Prostate gland (tissue), 2 donors: Measurements from ENCODE around the gene URM1. TPM values are rescaled to one million over a fixed set of nuclear protein-coding genes. Genes with fewer than 3 reads are reported as not detected.

Experiments used
- DNase-seq: peaks from one replicate; pipeline ENCODE4 v3.0.0-alpha.2; 2019; ENCODE audit warnings: low spot score
- H3K27ac ChIP-seq, 2 donors: fragments of 200-600 bp; sonication (generic); 2 replicates each; pipeline ENCODE4 v1.5.1; 2017 to 2019
- H3K27me3 ChIP-seq: fragments of 200-600 bp; sonication (generic); replicated peaks from 2 replicates; pipeline ENCODE4 v1.5.1; 2019; ENCODE audit not compliant: insufficient read depth
- H3K36me3 ChIP-seq, 2 donors: fragments of 200-600 bp; sonication (generic); 1 replicate in 1 of 2; 2 replicates in 1 of 2; pipeline versions ENCODE4 v1.5.1 to v1.8.1; 2017 to 2019
- H3K4me1 ChIP-seq: fragments of 200-600 bp; sonication (generic); replicated peaks from 2 replicates; pipeline ENCODE4 v1.5.1; 2019
- H3K4me3 ChIP-seq, 2 donors: fragments of 200-600 bp; sonication (generic); 2 replicates each; pipeline ENCODE4 v1.5.1; 2017 to 2019
- H3K9me3 ChIP-seq: fragments of 200-600 bp; sonication (generic); 2 replicates; pipeline ENCODE4 v1.5.1; 2017
- POLR2A ChIP-seq: fragments of 450-650 bp; IDR thresholded peaks from one replicate; pipeline ENCODE4 v1.6.1; 2016; ENCODE audit warnings: antibody characterized with exemption, mild to moderate bottlenecking
- POLR2AphosphoS5 ChIP-seq: sonication (generic); formaldehyde crosslinking; IDR thresholded peaks from one replicate; pipeline ENCODE4 v1.6.1; 2017; ENCODE audit warnings: antibody characterized with exemption
- WGBS: methylation state at CpG from one replicate; pipeline ENCODE4 v1.1.5; 2018; 5-methylcytosine and 5-hydroxymethylcytosine counted together
- intact Hi-C: fragments of 100-400 bp; cut with DNase I; formaldehyde crosslinking; loops from one replicate; pipeline ENCODE4 v1.14.2; 2022
- total RNA-seq, 2 donors: library from RNA; depleted of rRNA; stranded (reverse); fragments of >200 nt; gene quantifications; one replicate each; pipeline ENCODE4 v1.1.0, GENCODE V29; 2016
- TF ChIP-seq, protein P1 (sequence below), 4 experiments: fragments of 200-600 bp in 2 of 4; fragments of 450-650 bp in 2 of 4; sonication (generic) in 2 of 4; IDR thresholded peaks; 1 replicate in 3 of 4; 2 replicates in 1 of 4; pipeline ENCODE4 v1.5.1; 2016 to 2019; ENCODE audit warnings: antibody characterized with exemption in 4 of 4, mild to moderate bottlenecking in 2 of 4, moderate library complexity in 2 of 4

URM1 gene
- total RNA-seq, 2 donors from 2014 or later = 33.2 to 41.7 TPM

DNA sequence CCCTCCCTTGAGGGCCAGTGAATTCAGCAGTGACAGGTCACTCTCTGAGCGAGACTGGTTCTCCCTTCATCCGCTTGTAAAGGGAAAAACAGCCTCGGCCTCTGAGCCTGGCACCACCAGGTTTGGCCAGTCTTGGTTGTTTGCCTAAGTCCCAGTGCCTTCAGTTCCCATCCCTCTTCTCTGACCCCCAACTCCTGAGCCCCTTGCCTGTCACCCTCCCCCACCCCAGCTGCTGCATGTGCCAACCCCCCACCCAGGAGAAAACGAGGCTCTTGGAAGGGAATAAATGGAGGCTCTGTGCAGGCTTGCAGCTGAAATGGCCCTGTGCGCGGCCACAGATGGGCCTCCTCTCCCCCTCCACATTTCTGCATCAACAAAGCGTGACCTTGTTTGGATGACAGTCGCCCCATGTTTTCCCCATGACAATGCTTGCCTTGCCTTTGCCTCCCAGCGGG is 3.1 kb downstream of the URM1 start:
- peaks cover 0 to 5% of the 10 kb centered on the region in 2 donors for H3K36me3 ChIP-seq
- H3K27ac ChIP-seq = no peak overlapping the region
- H3K27me3 ChIP-seq = no peaks in the 10 kb centered on the region
- WGBS = 79% methylated on average over 9 of the region's 9 CpGs
- TF ChIP-seq POLR2A = no peak
- TF ChIP-seq, protein P1, sequence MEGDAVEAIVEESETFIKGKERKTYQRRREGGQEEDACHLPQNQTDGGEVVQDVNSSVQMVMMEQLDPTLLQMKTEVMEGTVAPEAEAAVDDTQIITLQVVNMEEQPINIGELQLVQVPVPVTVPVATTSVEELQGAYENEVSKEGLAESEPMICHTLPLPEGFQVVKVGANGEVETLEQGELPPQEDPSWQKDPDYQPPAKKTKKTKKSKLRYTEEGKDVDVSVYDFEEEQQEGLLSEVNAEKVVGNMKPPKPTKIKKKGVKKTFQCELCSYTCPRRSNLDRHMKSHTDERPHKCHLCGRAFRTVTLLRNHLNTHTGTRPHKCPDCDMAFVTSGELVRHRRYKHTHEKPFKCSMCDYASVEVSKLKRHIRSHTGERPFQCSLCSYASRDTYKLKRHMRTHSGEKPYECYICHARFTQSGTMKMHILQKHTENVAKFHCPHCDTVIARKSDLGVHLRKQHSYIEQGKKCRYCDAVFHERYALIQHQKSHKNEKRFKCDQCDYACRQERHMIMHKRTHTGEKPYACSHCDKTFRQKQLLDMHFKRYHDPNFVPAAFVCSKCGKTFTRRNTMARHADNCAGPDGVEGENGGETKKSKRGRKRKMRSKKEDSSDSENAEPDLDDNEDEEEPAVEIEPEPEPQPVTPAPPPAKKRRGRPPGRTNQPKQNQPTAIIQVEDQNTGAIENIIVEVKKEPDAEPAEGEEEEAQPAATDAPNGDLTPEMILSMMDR (IDR thresholded peaks at IDR 0.05) = no peak
- TF ChIP-seq POLR2AphosphoS5 = no peak
- H3K9me3 ChIP-seq = no peaks in the 10 kb centered on the region
- H3K4me1 ChIP-seq = peaks cover 6% of the 10 kb centered on the region
- no peak for DNase-seq
- intact Hi-C loops = no loop called here
- H3K4me3 ChIP-seq = no peak overlapping the region

DNA sequence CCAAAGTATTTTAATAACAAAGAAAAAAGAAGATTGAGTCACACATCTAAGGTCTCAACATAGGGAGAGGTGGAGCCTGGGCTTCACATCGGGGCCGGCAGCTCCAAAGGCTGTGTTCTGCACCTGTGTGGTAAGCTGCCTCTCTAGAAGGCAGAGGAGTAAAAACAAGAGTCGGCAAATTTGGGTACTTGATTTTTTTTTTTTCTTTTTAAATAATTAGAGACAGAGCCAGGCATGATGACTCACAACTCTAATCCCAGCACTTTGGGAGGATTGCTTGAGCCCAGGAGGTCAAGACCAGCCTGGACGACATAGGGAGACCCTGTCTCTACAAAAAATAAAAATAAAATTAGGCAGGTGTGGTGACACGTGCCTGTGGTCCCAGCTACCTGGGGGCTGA is 4.7 kb downstream of the URM1 start:
- TF ChIP-seq, protein P1 (IDR thresholded peaks at IDR 0.05) = no peak
- TF ChIP-seq POLR2AphosphoS5 = no peak
- TF ChIP-seq POLR2A = no peak
- intact Hi-C loops = no loop called here
- H3K9me3 ChIP-seq = no peaks in the 10 kb centered on the region
- no peaks in the 10 kb centered on the region for H3K27me3 ChIP-seq
- peaks cover 0 to 5% of the 10 kb centered on the region in 2 donors for H3K36me3 ChIP-seq
- no peak overlapping the region for H3K4me3 ChIP-seq
- no peaks in the 10 kb centered on the region for H3K4me1 ChIP-seq
- no peak for DNase-seq
- no peak overlapping the region for H3K27ac ChIP-seq
- WGBS = 80% methylated on average over 5 of the region's 5 CpGs

DNA sequence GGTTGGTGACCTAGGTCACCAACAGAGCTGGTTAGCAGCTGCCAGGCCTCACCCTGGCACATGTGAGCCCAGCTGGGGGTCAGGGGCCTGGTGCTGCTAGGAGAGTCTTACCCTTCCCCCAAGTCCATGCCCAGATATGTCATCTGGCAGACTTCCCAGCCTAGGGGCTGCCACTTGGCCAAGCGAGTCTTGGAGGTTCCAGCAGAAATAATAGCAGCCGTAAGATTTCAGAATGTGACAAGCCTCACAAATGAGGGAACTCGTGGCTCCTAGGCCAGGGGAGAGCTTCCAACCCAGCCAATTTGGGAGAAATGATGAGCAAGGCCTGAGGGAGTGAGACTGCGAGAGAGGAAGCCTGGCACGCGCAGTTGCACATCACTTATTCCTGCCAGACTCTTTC is 11.1 kb downstream of the URM1 start:
- H3K27ac ChIP-seq = no peak overlapping the region
- TF ChIP-seq, protein P1 (IDR thresholded peaks at IDR 0.05) = no peak
- TF ChIP-seq POLR2A (no peak), POLR2AphosphoS5 (no peak)
- no peaks in the 10 kb centered on the region for H3K9me3 ChIP-seq
- H3K27me3 ChIP-seq = no peaks in the 10 kb centered on the region
- no peaks in the 10 kb centered on the region for H3K36me3 ChIP-seq
- intact Hi-C loops = no loop called here
- DNase-seq = no peak
- no peak overlapping the region for H3K4me3 ChIP-seq
- WGBS = 41% methylated on average over 6 of the region's 6 CpGs
- no peaks in the 10 kb centered on the region for H3K4me1 ChIP-seq

DNA sequence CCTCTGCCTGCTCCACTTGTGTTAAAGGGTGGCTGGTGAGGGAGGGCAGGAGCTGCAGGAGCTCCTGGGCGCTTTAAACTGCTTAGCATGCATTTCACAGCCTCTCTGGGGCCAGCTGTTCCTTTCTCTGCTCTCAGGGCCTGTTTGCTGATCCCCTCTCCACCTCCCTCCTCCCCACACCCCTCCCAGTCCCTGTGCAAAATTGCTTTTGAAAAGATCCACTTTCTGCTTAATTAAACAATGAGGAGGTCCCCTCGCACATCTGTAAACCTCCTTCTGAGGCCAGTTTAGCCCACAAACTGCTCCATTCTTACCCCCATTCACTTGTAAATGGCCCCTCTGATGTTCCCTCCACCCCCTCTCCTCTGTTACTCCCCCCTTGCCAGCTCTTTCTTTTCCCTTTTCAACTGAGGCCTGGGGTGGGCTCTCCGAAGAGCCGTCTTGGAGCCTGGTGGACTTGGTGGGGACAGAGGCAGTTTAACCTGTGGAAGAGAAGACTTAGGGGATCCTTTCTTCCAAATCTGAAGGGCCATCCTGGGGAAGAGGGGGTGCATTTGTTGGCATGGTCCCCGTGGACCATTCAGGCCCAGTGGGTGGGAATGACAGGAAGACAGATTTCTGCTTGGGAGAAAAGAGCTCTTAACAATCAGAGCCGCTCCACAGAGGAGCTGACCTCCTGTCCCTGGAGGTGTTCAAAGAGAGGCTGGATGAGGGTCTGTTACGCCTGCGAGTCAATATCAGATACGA is 12.0 kb downstream of the URM1 start:
- intact Hi-C loops = no loop called here
- H3K27ac ChIP-seq = no peak overlapping the region
- DNase-seq = no peak
- 77% methylated on average over 9 of the region's 9 CpGs for WGBS
- H3K36me3 ChIP-seq = peaks cover 3 to 5% of the 10 kb centered on the region in 2 donors
- H3K9me3 ChIP-seq = no peaks in the 10 kb centered on the region
- no peak overlapping the region for H3K4me3 ChIP-seq
- H3K27me3 ChIP-seq = no peaks in the 10 kb centered on the region
- no peak for TF ChIP-seq POLR2A
- TF ChIP-seq, protein P1 (IDR thresholded peaks at IDR 0.05) = no peak
- TF ChIP-seq POLR2AphosphoS5 = no peak
- no peaks in the 10 kb centered on the region for H3K4me1 ChIP-seq

DNA sequence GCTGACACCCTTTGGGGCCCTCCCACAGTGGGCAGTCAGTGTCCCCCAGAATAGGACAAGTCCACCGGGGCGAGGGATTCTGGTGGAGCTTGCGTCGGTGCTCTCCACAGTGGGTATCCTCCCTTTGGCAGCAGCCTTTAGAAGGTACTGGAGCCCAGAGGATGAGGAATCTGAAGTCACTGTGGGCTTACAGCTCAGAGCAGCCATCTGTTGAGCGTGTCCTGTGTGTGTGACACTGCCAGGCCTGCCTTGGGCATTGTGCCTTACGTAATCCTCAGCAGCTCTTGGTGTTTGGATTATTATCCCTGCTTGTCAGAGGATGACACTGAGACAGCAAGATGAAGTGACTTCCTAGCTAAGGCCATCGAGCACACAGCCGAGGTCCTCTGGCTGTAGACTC is 12.6 kb downstream of the URM1 start:
- WGBS = 88% methylated on average over 8 of the region's 8 CpGs
- Histone ChIP-seq H3K4me3 (no peak overlapping the region), H3K36me3 (peaks cover 5 to 7% of the 10 kb centered on the region in 2 donors), H3K4me1 (no peaks in the 10 kb centered on the region), H3K9me3 (no peaks in the 10 kb centered on the region), H3K27me3 (no peaks in the 10 kb centered on the region), H3K27ac (no peak overlapping the region)
- TF ChIP-seq POLR2AphosphoS5 (no peak), POLR2A (no peak)
- TF ChIP-seq, protein P1 (IDR thresholded peaks at IDR 0.05) = no peak
- intact Hi-C loops = no loop called here
- DNase-seq = no peak
